Activated gamma-delta T cell (primary cell): Measurements from ENCODE around the gene EHD4.
A peak's percentile ranks its signal among the peaks of the same experiment; 100 is the strongest.

Source experiments
- DNase-seq: peaks from one replicate; lab custom pipeline; 2025; lab: John Stamatoyannopoulos, UW

EHD4 gene

GRCh38 chr15:41936649-41937567 lies 35.4 kb downstream of the EHD4 start:
- peak; percentile 15 for DNase-seq

- no peak for DNase-seq
These were observed 36.2 kb downstream of the EHD4 start for GRCh38 chr15:41936155-41936554.

GRCh38 chr15:41935566-41936020 lies 36.8 kb downstream of the EHD4 start:
- no peak for DNase-seq

DNA sequence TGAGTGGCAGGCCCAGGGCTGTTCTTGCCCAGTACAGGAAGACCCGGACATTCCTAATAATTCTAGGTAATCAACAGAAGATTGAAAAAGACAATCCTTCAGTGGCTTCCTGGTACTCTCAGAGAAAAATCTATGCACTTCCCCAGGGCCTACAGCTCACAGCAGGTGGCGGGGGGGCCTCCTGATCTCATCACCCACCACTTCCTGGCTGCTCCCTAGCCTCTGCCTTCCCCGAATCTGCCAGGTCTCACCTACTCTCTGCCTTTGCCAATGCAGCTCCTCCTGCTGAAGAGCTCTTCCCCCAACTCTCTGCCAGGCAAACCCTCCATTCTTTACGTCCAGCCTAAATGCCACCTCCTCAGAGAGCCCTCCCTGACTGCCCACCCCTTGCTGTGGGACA lies 37.5 kb downstream of the EHD4 start:
- DNase-seq: peak; percentile 37

DNA sequence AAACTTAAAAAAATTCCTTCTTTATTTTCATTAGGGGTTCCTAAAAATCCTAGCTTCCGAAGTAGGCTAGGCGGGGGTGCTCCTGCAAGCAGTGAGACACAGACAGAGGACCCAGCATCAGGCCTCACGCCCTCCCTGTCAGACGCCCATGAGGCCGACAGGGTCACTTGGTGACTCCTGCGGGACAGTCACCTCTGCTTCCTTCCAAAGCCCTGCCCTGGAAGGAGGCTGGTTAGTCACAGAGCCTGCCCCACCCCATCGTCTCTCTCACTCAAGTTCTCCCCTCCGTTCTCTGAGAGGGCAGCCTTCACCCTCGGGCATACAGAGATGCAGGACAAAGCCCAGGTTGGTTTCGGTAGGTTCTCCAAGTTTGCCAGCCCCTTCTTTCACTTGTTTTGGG lies 38.6 kb downstream of the EHD4 start:
- DNase-seq: no peak

GRCh38 chr15:41933326-41933725 lies 39.0 kb downstream of the EHD4 start:
- DNase-seq: no peak

DNA sequence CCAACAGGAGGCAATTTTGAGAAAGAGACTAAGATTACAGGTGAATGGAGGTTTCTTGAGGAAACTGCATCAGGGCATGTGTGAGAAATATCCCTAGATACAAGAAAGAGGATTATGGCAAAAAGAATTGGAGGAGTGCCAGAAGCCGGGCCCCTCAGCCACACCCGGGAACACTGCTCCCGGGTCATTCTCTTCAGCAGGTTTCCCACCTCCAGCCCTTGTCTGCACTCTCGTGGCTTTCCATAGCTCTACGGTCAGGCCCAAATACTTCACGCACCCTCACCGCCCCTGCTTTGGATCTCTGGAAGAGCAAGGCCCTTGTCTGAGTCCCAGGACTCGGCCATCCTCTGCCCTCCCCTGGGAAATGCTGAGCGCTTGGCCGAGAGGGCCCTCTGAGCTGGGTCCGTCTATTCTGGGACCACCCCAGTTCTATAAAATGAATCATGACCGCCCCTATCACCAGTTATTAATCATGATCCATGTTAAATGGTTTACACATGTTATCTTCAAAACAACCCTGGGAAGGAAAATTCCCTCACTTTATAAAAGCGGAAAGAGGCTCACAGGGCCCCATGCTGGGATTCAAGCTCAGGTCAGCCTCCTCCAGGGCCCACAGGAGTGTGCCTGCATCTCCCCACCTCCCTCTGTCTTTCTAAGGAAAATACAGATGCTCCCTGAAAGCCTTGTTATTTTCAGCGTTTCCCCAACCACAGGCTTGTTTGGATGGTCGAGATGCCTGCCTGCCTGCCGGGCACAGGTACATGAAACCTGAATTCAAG lies 39.7 kb downstream of the EHD4 start:
- no peak for DNase-seq

DNA sequence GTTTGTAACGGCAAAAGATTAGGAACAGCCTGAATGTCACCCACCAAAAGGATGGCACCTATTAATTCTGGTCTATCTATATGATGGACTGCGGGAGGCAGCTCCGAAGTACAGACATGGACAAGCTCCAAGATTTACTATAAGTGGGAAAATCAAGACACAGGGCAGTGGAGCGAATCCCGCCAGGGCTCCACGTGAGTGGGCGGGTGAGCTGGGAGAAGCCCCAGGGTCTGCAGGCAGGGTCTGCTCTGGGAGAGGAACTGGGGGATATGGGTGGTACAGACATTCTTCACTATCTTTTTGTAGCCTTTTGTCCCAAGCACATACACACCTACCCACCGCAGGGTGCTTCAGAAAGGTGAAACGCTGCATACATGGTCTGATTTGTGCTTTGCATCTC lies 40.3 kb downstream of the EHD4 start:
- no peak for DNase-seq

- DNase-seq: no peak
These were observed 41.5 kb downstream of the EHD4 start for GRCh38 chr15:41930867-41931222.

DNA sequence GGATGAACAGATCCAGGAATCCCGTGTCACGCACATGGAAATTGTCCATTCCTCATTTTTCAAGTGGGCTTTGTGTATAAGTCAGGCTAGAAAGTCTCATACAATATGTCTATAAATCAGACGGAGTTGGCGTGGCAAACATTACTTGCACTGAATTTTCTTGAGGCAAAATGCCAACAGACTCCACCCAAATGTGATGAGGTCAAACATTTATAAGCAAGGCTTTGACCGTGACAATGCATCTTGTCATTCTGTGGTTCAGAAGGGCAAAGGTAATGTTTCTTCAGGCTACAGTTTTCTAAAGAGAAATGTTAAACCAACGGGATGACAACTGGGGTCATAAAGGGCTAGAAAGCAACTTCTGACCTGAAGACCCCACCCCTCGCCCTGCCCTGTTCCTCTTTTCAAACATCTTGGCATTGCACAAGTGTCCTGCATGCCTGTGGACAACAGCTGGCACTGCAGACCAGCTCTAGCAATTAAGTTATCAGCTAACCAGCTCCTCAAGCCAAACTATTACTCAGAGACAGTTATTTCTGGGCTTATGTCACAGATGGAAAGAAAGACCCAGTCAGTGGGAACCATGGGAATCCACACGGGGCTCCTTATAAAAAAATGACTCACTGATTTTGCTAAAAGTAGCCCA lies 42.0 kb downstream of the EHD4 start:
- no peak for DNase-seq

- DNase-seq: no peak
These were observed 43.4 kb downstream of the EHD4 start for GRCh38 chr15:41928637-41929620.

GRCh38 chr15:41928100-41928499 lies 44.3 kb downstream of the EHD4 start:
- no peak for DNase-seq

- DNase-seq: no peak
These were observed 44.8 kb downstream of the EHD4 start for GRCh38 chr15:41927536-41927935.

GRCh38 chr15:41926185-41927056 lies 45.9 kb downstream of the EHD4 start:
- no peak for DNase-seq

GRCh38 chr15:41925086-41925608 lies 47.2 kb downstream of the EHD4 start:
- no peak for DNase-seq

DNA sequence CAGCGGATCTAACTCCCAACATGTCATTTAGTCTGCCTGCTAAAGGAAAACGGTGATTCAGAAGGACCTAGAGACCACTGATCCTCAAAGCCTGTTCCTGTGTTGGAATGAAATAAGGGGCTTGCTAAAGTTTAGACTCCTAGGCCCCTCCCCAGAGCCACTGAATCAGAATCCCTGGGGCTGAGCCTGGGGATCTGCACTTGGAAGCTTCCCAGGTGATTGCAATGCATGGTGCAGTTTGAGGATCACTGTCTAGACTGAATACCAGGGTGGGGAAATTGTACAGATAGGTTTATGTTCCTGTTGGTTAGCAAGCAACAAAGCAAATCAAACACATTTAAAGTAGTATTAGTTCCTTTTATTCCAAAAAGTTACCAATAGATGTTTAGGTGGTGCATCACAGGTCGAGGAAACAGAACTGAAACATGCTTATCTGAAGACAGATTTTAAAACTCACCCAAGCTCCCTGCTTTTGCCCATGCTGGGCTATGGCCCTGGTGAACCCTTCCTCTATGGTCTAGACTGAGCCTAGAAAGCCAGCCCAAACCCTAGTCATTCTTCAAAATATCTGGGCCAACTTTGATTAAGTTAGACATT lies 48.9 kb downstream of the EHD4 start:
- no peak for DNase-seq

GRCh38 chr15:41922353-41922752 lies 50.0 kb downstream of the EHD4 start:
- no peak for DNase-seq

DNA sequence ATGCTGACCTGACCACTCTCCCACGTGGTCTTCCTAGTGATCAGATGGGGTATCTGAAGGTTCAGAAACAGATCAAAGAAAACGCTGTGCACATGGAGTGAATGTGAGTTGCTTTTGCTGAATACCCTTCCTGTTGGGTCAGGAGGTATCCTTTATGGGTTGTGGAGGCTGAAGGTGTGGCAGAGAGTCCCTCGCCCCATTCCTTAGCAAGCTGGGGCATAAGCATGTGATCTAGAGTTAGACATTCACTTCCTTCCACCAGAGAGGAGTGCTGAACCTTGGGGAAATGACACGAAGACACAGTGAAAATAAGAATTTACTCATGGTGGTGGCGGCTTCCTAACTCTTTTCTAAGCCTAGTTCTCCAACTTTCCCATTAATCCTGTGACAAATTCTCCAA lies 50.7 kb downstream of the EHD4 start:
- no peak for DNase-seq

- no peak for DNase-seq
These were observed 51.2 kb downstream of the EHD4 start for GRCh38 chr15:41921167-41921566.
